Type B pancreatic cell (in vitro differentiated cells): ENCODE data around the gene LRFN3. TPM values are rescaled to one million over a fixed set of nuclear protein-coding genes. Genes with fewer than 3 reads are reported as not detected.
A peak's percentile ranks its signal among the peaks of the same experiment; 100 is the strongest.
"Not testable (repeated sequence)": the region's sequence is repeated elsewhere in the genome, so short reads cannot be mapped to it uniquely, and the experiment has no call there.

Experiments
- DNase-seq: peaks from one replicate; pipeline ENCODE4 v3.0.0; 2021; ENCODE audit warnings: mixed read lengths; ENCODE audit not compliant: unreplicated experiment; ENCODE audit errors: extremely low spot score
- H3K27ac Mint-ChIP-seq: 2 replicates; pipeline ENCODE4 v1.8.0; 2021; ENCODE audit warnings: mild to moderate bottlenecking, mixed read lengths
- H3K27me3 Mint-ChIP-seq: 2 replicates; pipeline ENCODE4 v1.8.0; 2021; ENCODE audit warnings: mixed read lengths
- H3K36me3 Mint-ChIP-seq: 2 replicates; pipeline ENCODE4 v1.8.0; 2021; ENCODE audit warnings: mixed read lengths
- H3K4me1 Mint-ChIP-seq: one replicate; pipeline ENCODE4 v1.8.0; 2021; ENCODE audit warnings: mixed read lengths; ENCODE audit not compliant: unreplicated experiment
- H3K4me3 Mint-ChIP-seq: 2 replicates; pipeline ENCODE4 v1.8.0; 2021; ENCODE audit warnings: mild to moderate bottlenecking, mixed read lengths
- H3K9me3 Mint-ChIP-seq: 2 replicates; pipeline ENCODE4 v1.8.0; 2021; ENCODE audit warnings: mixed read lengths
- total RNA-seq: library from RNA; stranded (reverse); gene quantifications from 2 replicates; pipeline ENCODE4 v1.2.1, GENCODE V29; 2021; ENCODE audit warnings: low replicate concordance
- TF ChIP-seq, protein P1 (sequence below): fragments of 200-600 bp; sonication (generic); conservative IDR thresholded peaks from 2 replicates; pipeline ENCODE4 v1.5.0; 2021; ENCODE audit warnings: antibody characterized with exemption, mild to moderate bottlenecking

Gene LRFN3
- total RNA-seq, 1 donor from 2014 or later, result 22.6 TPM

GRCh38 chr19:35978271-35978670 lies 42.1 kb downstream of the LRFN3 start:
- TF ChIP-seq, protein P1, sequence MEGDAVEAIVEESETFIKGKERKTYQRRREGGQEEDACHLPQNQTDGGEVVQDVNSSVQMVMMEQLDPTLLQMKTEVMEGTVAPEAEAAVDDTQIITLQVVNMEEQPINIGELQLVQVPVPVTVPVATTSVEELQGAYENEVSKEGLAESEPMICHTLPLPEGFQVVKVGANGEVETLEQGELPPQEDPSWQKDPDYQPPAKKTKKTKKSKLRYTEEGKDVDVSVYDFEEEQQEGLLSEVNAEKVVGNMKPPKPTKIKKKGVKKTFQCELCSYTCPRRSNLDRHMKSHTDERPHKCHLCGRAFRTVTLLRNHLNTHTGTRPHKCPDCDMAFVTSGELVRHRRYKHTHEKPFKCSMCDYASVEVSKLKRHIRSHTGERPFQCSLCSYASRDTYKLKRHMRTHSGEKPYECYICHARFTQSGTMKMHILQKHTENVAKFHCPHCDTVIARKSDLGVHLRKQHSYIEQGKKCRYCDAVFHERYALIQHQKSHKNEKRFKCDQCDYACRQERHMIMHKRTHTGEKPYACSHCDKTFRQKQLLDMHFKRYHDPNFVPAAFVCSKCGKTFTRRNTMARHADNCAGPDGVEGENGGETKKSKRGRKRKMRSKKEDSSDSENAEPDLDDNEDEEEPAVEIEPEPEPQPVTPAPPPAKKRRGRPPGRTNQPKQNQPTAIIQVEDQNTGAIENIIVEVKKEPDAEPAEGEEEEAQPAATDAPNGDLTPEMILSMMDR, result no peak
- Mint-ChIP-seq H3K4me3 (no peak overlapping the region), H3K27me3 (peaks cover 41% of the 10 kb centered on the region), H3K27ac (no peak overlapping the region), H3K4me1 (no peaks in the 10 kb centered on the region), H3K9me3 (no peaks in the 10 kb centered on the region), H3K36me3 (no peaks in the 10 kb centered on the region)
- no peak for DNase-seq

DNA sequence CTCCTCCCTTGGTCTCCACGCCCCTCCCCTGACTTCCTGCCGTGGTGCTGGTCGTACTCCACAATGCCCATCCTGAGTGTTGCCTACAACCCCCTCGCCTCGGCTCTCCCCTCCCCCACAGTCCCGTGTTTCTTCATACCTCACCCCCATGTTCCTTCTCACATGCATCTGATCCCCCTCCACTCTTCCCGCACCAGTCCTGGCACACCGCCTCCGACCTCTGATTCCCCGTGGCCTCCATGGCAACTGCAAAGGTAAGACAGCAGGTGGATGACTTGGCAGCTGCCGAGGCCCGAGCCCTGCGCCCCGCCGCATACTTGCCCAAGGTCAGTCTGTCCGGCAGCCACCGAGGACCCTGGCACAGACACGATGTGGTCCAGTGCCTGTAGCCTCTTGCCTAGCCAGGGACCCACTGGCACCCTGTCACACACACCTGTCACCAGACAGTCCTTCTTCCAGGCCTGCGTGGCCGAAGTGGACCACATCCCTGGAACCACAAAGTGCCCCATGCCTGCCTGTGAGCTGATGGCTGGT lies 42.7 kb downstream of the LRFN3 start:
- no peaks in the 10 kb centered on the region for H3K4me1 Mint-ChIP-seq
- H3K4me3 Mint-ChIP-seq, result no peak overlapping the region
- peaks cover 47% of the 10 kb centered on the region for H3K27me3 Mint-ChIP-seq
- H3K27ac Mint-ChIP-seq, result no peak overlapping the region
- no peak for DNase-seq
- no peaks in the 10 kb centered on the region for H3K36me3 Mint-ChIP-seq
- no peaks in the 10 kb centered on the region for H3K9me3 Mint-ChIP-seq
- TF ChIP-seq, protein P1, result no peak

DNA sequence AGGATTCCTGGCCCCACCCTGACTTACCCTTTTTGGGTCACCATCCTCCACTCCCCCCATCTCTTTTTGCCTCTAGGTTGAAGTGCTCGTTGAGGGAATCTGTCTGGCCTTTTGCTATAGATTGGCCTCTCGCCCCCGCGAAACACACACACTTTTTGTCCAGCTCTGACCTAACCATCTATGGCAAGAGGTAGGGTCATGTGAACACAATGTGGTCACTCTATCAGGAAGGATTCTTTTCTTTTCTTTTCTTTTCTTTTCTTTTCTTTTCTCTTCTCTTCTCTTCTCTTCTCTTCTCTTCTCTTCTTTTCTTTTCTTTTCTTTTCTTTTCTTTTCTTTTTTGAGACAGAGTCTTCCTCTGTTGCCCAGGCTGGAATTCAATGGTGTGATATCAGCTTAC lies 44.8 kb downstream of the LRFN3 start:
- H3K36me3 Mint-ChIP-seq, DNase-seq, H3K4me3 Mint-ChIP-seq, H3K9me3 Mint-ChIP-seq, H3K27ac Mint-ChIP-seq, H3K4me1 Mint-ChIP-seq: not testable (repeated sequence)
- H3K27me3 Mint-ChIP-seq, result peaks cover 63% of the 10 kb centered on the region

- peaks cover 75% of the 10 kb centered on the region for H3K27me3 Mint-ChIP-seq
- no peak overlapping the region for H3K27ac Mint-ChIP-seq
- DNase-seq, result no peak
- TF ChIP-seq, protein P1, result no peak
- H3K9me3 Mint-ChIP-seq, result peaks cover 5% of the 10 kb centered on the region
- H3K36me3 Mint-ChIP-seq, result no peaks in the 10 kb centered on the region
- no peaks in the 10 kb centered on the region for H3K4me1 Mint-ChIP-seq
- no peak overlapping the region for H3K4me3 Mint-ChIP-seq
These were observed 47.0 kb downstream of the LRFN3 start for GRCh38 chr19:35983177-35983576.

DNA sequence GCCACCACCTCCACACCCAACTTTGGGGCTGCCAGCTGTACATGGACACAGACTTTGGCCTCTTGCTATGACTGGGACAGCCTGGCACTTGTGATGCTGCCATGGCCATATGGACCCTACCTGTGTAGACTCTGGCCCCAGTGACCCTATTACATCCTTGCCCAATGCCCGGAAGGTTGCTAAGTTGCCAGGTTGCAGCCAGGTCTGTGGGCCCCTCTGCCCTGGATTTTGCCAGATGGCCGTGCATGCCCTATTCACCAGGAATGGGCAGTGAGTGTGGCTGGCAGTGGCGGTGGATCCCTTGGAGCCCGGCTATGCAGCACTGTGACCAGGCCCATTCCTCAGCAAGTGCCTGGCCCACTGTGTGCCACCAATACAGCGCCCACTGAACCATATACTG lies 49.9 kb downstream of the LRFN3 start:
- no peaks in the 10 kb centered on the region for H3K36me3 Mint-ChIP-seq
- H3K27ac Mint-ChIP-seq, result no peak overlapping the region
- no peak for DNase-seq
- no peaks in the 10 kb centered on the region for H3K4me1 Mint-ChIP-seq
- H3K9me3 Mint-ChIP-seq, result peaks cover 5% of the 10 kb centered on the region
- H3K27me3 Mint-ChIP-seq, result peaks cover 75% of the 10 kb centered on the region
- peak overlapping the region; percentile 89 for H3K4me3 Mint-ChIP-seq
- TF ChIP-seq, protein P1, result no peak

DNA sequence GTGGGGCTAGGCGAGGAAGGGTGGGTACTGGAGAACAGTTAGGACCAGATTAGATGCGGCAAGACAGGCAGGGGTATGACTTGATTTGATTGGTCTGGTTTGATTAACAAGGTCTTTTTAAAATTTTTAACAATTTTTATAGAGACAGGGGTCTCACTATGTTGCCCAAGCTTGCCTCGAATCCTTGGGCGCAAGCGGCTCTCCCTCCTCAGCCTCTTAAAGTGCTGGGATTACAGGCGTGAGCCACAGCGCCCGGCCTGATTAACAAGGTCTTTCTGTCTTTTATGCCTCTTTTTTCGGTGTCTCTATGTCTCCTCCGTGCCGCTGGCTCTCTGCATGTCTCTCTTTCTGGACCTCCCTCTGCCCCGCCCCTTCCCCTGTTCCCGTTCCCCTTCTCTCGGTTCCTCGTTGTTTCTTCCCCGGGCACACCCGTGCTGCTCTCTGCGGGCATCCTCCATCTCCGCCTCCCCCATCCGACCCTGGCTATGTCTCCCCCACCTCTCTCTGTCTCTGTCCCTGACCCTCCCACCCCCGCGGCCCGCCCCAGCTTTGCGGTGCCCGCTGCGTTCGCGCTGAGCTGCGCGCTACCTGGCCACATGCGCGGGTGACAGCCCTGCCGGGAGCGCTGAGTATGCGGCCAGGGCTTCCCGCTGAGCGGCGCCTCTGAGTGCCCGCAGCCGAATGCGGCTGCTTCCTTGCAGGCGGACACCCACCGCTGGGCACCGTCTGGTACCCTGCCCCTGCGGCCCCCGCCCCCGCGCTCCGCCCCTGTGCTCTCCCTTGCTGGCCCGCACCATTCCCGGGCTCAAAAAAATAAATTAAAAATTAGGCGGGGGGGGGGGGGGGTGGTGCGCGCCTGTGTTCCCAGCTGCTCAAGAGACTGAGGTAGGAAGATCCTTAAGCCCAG lies 50.7 kb downstream of the LRFN3 start:
- no peak overlapping the region for H3K27ac Mint-ChIP-seq
- H3K36me3 Mint-ChIP-seq, result no peaks in the 10 kb centered on the region
- no peak for DNase-seq
- TF ChIP-seq, protein P1, result no peak
- H3K27me3 Mint-ChIP-seq, result peaks cover 72% of the 10 kb centered on the region
- peaks cover 5% of the 10 kb centered on the region for H3K9me3 Mint-ChIP-seq
- H3K4me3 Mint-ChIP-seq, result peak overlapping the region; percentile 89
- no peaks in the 10 kb centered on the region for H3K4me1 Mint-ChIP-seq
